Ascending aorta (tissue), 2 donors: ENCODE results near the gene ATP6V1C2. TPM values are rescaled to one million over a fixed set of nuclear protein-coding genes. Genes with fewer than 3 reads are reported as not detected.

Experiments
- DNase-seq, 2 donors: peaks; one replicate each; pipeline ENCODE4 v3.0.0-alpha.2; 2019; ENCODE audit warnings: low spot score in 2 of 2
- H3K27ac ChIP-seq, 2 donors: fragments of 200-600 bp; sonication (generic); one replicate each; pipeline ENCODE4 v1.5.1; 2016 to 2017; ENCODE audit warnings: mild to moderate bottlenecking in 1 of 2
- H3K27me3 ChIP-seq: fragments of 200-600 bp; sonication (generic); one replicate; pipeline ENCODE4 v1.5.1; 2017
- H3K36me3 ChIP-seq, 2 donors: fragments of 200-600 bp; sonication (generic); one replicate each; pipeline ENCODE4 v1.5.1; 2016
- H3K4me1 ChIP-seq, 2 donors: fragments of 200-600 bp; sonication (generic); one replicate each; pipeline ENCODE4 v1.5.1; 2016 to 2017; ENCODE audit warnings: mild to moderate bottlenecking in 1 of 2
- H3K4me3 ChIP-seq, 2 donors: fragments of 200-600 bp; sonication (generic); one replicate each; pipeline ENCODE4 v1.5.1; 2016 to 2017; ENCODE audit warnings: mild to moderate bottlenecking in 1 of 2
- H3K9me3 ChIP-seq, 2 donors: fragments of 200-600 bp; sonication (generic); one replicate each; pipeline ENCODE4 v1.5.1; 2016
- intact Hi-C: fragments of 100-400 bp; cut with DNase I; formaldehyde crosslinking; loops from one replicate; pipeline ENCODE4 v1.15.1; 2023
- total RNA-seq: library from RNA; depleted of rRNA; stranded (reverse); fragments of >200 nt; gene quantifications from one replicate; pipeline ENCODE4 v1.1.0, GENCODE V29; 2016
- TF ChIP-seq, protein P1 (sequence below), 3 experiments: fragments of 200-600 bp in 2 of 3; fragments of 450-650 bp in 1 of 3; sonication (generic) in 2 of 3; IDR thresholded peaks; one replicate each; pipeline ENCODE4 v1.5.1; 2016 to 2019; ENCODE audit warnings: antibody characterized with exemption in 3 of 3, mild to moderate bottlenecking in 1 of 3, moderate library complexity in 1 of 3

Gene ATP6V1C2
- total RNA-seq, 1 donor from 2014 or later = 6.0 TPM

GRCh38 chr2:10774394-10774793, 53.0 kb downstream of the ATP6V1C2 start:
- no peaks in the 10 kb centered on the region for H3K27me3 ChIP-seq
- H3K4me1 ChIP-seq = no peaks in the 10 kb centered on the region
- no peak overlapping the region for H3K4me3 ChIP-seq
- intact Hi-C loops = no loop called here
- H3K36me3 ChIP-seq = peaks cover 9 to 10% of the 10 kb centered on the region in 2 donors
- DNase-seq = no peak
- no peak overlapping the region for H3K27ac ChIP-seq
- H3K9me3 ChIP-seq = no peaks in the 10 kb centered on the region
- TF ChIP-seq, protein P1, sequence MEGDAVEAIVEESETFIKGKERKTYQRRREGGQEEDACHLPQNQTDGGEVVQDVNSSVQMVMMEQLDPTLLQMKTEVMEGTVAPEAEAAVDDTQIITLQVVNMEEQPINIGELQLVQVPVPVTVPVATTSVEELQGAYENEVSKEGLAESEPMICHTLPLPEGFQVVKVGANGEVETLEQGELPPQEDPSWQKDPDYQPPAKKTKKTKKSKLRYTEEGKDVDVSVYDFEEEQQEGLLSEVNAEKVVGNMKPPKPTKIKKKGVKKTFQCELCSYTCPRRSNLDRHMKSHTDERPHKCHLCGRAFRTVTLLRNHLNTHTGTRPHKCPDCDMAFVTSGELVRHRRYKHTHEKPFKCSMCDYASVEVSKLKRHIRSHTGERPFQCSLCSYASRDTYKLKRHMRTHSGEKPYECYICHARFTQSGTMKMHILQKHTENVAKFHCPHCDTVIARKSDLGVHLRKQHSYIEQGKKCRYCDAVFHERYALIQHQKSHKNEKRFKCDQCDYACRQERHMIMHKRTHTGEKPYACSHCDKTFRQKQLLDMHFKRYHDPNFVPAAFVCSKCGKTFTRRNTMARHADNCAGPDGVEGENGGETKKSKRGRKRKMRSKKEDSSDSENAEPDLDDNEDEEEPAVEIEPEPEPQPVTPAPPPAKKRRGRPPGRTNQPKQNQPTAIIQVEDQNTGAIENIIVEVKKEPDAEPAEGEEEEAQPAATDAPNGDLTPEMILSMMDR (IDR thresholded peaks at IDR 0.05) = no peak

DNA sequence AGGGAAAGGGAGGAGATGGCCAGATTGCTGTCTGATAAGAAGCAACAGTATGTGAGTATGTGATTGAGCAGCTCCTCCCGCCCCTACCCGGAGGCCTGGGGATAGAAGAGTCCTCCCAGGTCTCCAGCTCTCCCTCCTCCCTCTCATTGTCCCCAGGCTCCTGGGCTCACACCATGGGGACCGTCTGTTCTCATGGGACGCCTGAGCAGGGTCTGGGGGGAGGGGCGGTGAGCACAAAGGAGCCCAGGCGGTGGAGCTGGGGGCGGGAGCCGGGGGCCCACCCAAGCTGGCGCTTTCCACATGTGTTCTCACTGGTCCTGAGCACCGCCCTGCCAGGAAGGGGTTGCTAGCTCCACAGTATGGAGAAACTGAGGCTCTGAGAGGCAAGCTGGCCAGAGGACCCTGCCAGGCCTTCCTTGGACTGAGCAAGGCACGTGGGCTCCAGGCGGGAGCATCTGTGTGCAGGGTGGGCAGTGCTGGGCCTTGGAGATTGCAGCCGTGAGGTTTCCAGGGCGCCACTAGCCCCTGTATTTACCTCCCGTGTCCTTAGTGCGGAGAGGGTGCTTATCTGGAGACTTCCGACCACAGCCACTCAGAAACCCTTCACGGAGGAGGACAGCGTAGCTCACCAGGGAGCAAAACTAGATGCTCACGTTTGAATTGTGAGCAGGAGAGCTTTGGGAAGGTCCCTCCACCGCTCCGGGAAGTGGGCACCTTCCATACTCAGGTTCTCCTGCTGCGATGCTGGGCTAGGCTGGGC, 53.8 kb downstream of the ATP6V1C2 start:
- peaks cover 14 to 17% of the 10 kb centered on the region in 2 donors for H3K36me3 ChIP-seq
- TF ChIP-seq, protein P1 (IDR thresholded peaks at IDR 0.05) = no peak
- no peaks in the 10 kb centered on the region for H3K27me3 ChIP-seq
- H3K4me3 ChIP-seq = no peak overlapping the region
- no peak overlapping the region for H3K27ac ChIP-seq
- intact Hi-C loops = no loop called here
- no peaks in the 10 kb centered on the region for H3K9me3 ChIP-seq
- no peaks in the 10 kb centered on the region for H3K4me1 ChIP-seq
- DNase-seq = no peak

DNA sequence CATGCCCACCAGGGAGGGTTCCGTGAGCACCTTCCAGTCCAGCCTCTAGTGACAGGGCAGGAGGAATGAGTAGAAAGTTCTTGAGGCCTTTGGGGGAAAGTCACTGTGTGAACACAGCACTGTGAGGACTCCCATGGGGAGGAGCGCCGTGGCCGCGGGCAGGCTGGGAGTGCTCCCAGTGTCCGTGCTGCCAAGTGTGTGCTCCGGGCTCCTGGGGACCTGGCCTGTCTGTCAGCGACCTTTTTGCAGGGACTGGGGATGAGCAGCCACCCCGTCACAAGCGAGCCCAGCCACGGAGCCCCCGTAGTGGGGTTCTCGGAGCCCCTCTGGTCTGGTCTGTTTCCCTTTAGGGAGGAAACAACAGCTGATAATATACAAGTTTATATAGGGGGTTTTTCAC, 54.4 kb downstream of the ATP6V1C2 start:
- Histone ChIP-seq H3K36me3 (peaks cover 20 to 24% of the 10 kb centered on the region in 2 donors), H3K27ac (no peak overlapping the region), H3K4me1 (no peaks in the 10 kb centered on the region), H3K9me3 (no peaks in the 10 kb centered on the region), H3K27me3 (no peaks in the 10 kb centered on the region), H3K4me3 (no peak overlapping the region)
- TF ChIP-seq, protein P1 (IDR thresholded peaks at IDR 0.05) = no peak
- intact Hi-C loops = no loop called here
- DNase-seq = no peak

- Histone ChIP-seq H3K36me3 (peaks cover 26 to 29% of the 10 kb centered on the region in 2 donors), H3K27me3 (no peaks in the 10 kb centered on the region), H3K9me3 (no peaks in the 10 kb centered on the region), H3K27ac (no peak overlapping the region), H3K4me3 (no peak overlapping the region), H3K4me1 (no peaks in the 10 kb centered on the region)
- TF ChIP-seq, protein P1 (IDR thresholded peaks at IDR 0.05) = no peak
- no peak for DNase-seq
- intact Hi-C loops = no loop called here
These were observed 55.0 kb downstream of the ATP6V1C2 start for GRCh38 chr2:10776231-10776977.

GRCh38 chr2:10777111-10777841, 55.8 kb downstream of the ATP6V1C2 start:
- DNase-seq = no peak
- TF ChIP-seq, protein P1 (IDR thresholded peaks at IDR 0.05) = no peak
- H3K27me3 ChIP-seq = no peaks in the 10 kb centered on the region

More at GRCh38 chr2:10777111-10777841, 55.8 kb downstream of the ATP6V1C2 start:
- H3K4me3 ChIP-seq = no peak overlapping the region
- H3K4me1 ChIP-seq = no peaks in the 10 kb centered on the region
- H3K9me3 ChIP-seq = no peaks in the 10 kb centered on the region
- intact Hi-C loops = no loop called here
- peaks cover 31 to 35% of the 10 kb centered on the region in 2 donors for H3K36me3 ChIP-seq
- no peak overlapping the region for H3K27ac ChIP-seq
